HepG2 (cell line): ENCODE results near the gene CNN3. TPM values are rescaled to one million over a fixed set of nuclear protein-coding genes. Genes with fewer than 3 reads are reported as not detected.

Experiments
- AHDC1 ChIP-seq: sonication (generic); formaldehyde crosslinking; IDR thresholded peaks from 2 replicates; pipeline ENCODE4 v1.5.1; 2020; ENCODE audit warnings: mild to moderate bottlenecking, missing genetic modification reagents, borderline replicate concordance
- ASH2L ChIP-seq: fragments of 300-600, 200-600 bp; sonication (generic); IDR thresholded peaks from 2 replicates; pipeline ENCODE4 v1.7.0; 2017; ENCODE audit warnings: low read depth, mild to moderate bottlenecking, moderate library complexity, mixed read lengths, low read length; ENCODE audit not compliant: insufficient read length
- ELF1 ChIP-seq: sonication (generic); formaldehyde crosslinking; IDR thresholded peaks from 2 replicates; pipeline ENCODE4 v1.4.0; 2020; ENCODE audit warnings: missing genetic modification reagents
- HDAC1 ChIP-seq: sonication (generic); formaldehyde crosslinking; IDR thresholded peaks from 2 replicates; pipeline ENCODE4 v1.5.1; 2020; ENCODE audit warnings: mild to moderate bottlenecking, missing genetic modification reagents
- THRA ChIP-seq: sonication (generic); formaldehyde crosslinking; IDR thresholded peaks from 2 replicates; pipeline ENCODE4 v1.4.0; 2020; ENCODE audit warnings: missing genetic modification reagents, borderline replicate concordance
- ZBTB10 ChIP-seq: sonication (generic); formaldehyde crosslinking; IDR thresholded peaks from 2 replicates; pipeline ENCODE4 v1.4.0; 2020; ENCODE audit warnings: missing genetic modification reagents, borderline replicate concordance
- ZFP36 ChIP-seq: fragments of 150-350 bp; IDR thresholded peaks from 2 replicates; pipeline ENCODE4 v1.6.1; 2018; ENCODE audit warnings: borderline replicate concordance, low read length, low read depth; ENCODE audit not compliant: partially characterized antibody
- ZMYM4 ChIP-seq: sonication (generic); formaldehyde crosslinking; IDR thresholded peaks from 2 replicates; pipeline ENCODE4 v1.8.1; 2023; ENCODE audit warnings: mild to moderate bottlenecking, missing genetic modification reagents
- ZNF225 ChIP-seq: sonication (generic); formaldehyde crosslinking; IDR thresholded peaks from 2 replicates; pipeline ENCODE4 v1.4.0; 2020; ENCODE audit warnings: mild to moderate bottlenecking, missing genetic modification reagents
- ZNF331 ChIP-seq: sonication (generic); formaldehyde crosslinking; IDR thresholded peaks from 2 replicates; pipeline ENCODE4 v1.4.0; 2020; ENCODE audit warnings: missing genetic modification reagents
- ZNF670 ChIP-seq: sonication (generic); formaldehyde crosslinking; IDR thresholded peaks from 2 replicates; pipeline ENCODE4 v1.8.0; 2022; ENCODE audit warnings: mild to moderate bottlenecking, missing genetic modification reagents, borderline replicate concordance
- polyA plus RNA-seq, 8 experiments: library from polyadenylated mRNA; depleted of rRNA in 3 of 8; stranded (reverse) in 7 of 8; unstranded in 1 of 8; fragments of >200 nt; fragmentation: Illumina TruSeq in 4 of 8; extraction: Trizol in 4 of 8; gene quantifications; 2 replicates each; pipeline versions ENCODE4 v1.2.1 to v1.2.3, GENCODE V29; 2011 to 2016; ENCODE audit warnings: low read depth in 4 of 8, missing spikeins in 1 of 8, mixed read lengths in 1 of 8; ENCODE audit not compliant: insufficient read depth in 1 of 8
- total RNA-seq, 5 experiments: library from RNA; depleted of rRNA; stranded (reverse); fragments of >200 nt; fragmentation: Illumina TruSeq; extraction: Trizol; gene quantifications; 2 replicates each; pipeline ENCODE4 v1.2.3, GENCODE V29; 2016; ENCODE audit warnings: low read depth in 1 of 5
- TF ChIP-seq, protein P1 (sequence below): sonication (generic); formaldehyde crosslinking; IDR thresholded peaks from 2 replicates; pipeline ENCODE4 v1.5.0; 2020; ENCODE audit warnings: mild to moderate bottlenecking, missing genetic modification reagents, borderline replicate concordance
- TF ChIP-seq, protein P2 (sequence below): IDR thresholded peaks from 2 replicates; pipeline ENCODE4 v1.6.1; 2016; ENCODE audit warnings: mild to moderate bottlenecking

Gene CNN3
- total and polyA plus RNA-seq, 2 of the 13 experiments (the other 11 are each of a cell fraction or from before 2014, with no cell fraction given) = 113 to 223 TPM

GRCh38 chr1:94962409-94963265, 35.7 kb upstream of the CNN3 start (continued):
- TF ChIP-seq, protein P1, sequence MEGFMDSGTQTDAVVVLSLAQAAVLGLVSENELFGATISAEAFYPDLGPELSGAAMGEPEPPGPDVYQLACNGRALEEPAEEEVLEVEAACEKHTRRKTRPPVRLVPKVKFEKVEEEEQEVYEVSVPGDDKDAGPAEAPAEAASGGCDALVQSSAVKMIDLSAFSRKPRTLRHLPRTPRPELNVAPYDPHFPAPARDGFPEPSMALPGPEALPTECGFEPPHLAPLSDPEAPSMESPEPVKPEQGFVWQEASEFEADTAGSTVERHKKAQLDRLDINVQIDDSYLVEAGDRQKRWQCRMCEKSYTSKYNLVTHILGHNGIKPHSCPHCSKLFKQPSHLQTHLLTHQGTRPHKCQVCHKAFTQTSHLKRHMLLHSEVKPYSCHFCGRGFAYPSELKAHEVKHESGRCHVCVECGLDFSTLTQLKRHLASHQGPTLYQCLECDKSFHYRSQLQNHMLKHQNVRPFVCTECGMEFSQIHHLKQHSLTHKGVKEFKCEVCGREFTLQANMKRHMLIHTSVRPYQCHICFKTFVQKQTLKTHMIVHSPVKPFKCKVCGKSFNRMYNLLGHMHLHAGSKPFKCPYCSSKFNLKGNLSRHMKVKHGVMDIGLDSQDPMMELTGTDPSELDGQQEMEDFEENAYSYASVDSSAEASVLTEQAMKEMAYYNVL (CRISPR knock-in tag) = peak; percentile 69; the same call in 1 of the 2 replicates
- TF ChIP-seq ZNF331 (CRISPR knock-in tag) (peak; percentile 42; the same call in 1 of the 2 replicates), ELF1 (CRISPR knock-in tag) (peak; percentile 53), ZBTB10 (0 out of 2 replicates have a peak, but pooled peaks have one; percentile 31), ASH2L (peak; percentile 75), ZFP36 (no peak), AHDC1 (CRISPR knock-in tag) (peak; percentile 94), ZNF225 (CRISPR knock-in tag) (no peak), ZMYM4 (CRISPR knock-in tag) (peak; percentile 79), THRA (CRISPR knock-in tag) (peak; percentile 68; the same call in 1 of the 2 replicates), HDAC1 (CRISPR knock-in tag) (peak; percentile 74), ZNF670 (CRISPR knock-in tag) (peak; percentile 50; the same call in 1 of the 2 replicates)
- TF ChIP-seq, protein P2, sequence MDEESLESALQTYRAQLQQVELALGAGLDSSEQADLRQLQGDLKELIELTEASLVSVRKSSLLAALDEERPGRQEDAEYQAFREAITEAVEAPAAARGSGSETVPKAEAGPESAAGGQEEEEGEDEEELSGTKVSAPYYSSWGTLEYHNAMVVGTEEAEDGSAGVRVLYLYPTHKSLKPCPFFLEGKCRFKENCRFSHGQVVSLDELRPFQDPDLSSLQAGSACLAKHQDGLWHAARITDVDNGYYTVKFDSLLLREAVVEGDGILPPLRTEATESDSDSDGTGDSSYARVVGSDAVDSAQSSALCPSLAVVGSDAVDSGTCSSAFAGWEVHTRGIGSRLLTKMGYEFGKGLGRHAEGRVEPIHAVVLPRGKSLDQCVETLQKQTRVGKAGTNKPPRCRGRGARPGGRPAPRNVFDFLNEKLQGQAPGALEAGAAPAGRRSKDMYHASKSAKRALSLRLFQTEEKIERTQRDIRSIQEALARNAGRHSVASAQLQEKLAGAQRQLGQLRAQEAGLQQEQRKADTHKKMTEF (CRISPR knock-in tag) = peak; percentile 71
